ENCODE results near the gene PPY. TPM values are rescaled to one million over a fixed set of nuclear protein-coding genes. Genes with fewer than 3 reads are reported as not detected.
"Not testable (repeated sequence)": the region's sequence is repeated elsewhere in the genome, so short reads cannot be mapped to it uniquely, and the experiment has no call there.

Gene PPY
- total RNA-seq, 1 experiment from 2014 or later, result not detected

DNA sequence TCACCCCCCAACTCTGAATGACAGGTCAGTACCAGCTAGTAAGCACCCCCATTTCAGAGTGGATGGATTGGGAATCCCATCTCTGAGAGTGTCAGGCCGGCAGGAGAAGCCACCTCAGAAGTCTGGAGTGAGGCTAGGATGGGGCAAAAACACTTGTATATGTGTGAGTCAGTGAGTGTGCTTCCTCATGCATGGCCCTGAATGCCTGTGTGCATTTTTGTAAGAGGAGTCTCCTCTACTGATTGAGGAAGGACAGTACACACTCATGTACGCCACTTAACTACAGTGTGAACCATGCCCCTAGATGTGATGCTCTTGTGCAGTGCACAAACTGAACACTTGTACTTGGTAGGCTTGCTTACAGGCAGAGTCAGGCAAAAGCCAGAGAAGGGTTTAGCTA is 39.9 kb upstream of the PPY start:
- no peaks in the 10 kb centered on the region for H3K9me3 ChIP-seq (ENCODE audit: low read length)
- DNase-seq, result no peak
- H3K79me2 ChIP-seq (ENCODE audit: low read length), result no peaks in the 10 kb centered on the region
- H3K4me3 ChIP-seq (ENCODE audit: low read length), result no peak overlapping the region
- no peak overlapping the region for H3K9ac ChIP-seq (ENCODE audit: low read length)
- H2AFZ ChIP-seq (ENCODE audit: low read length), result no peak overlapping the region
- no peaks in the 10 kb centered on the region for H3K36me3 ChIP-seq (ENCODE audit: insufficient read depth, low read length)
- no peaks in the 10 kb centered on the region for H3K4me1 ChIP-seq (ENCODE audit: low read length)
- H3K27me3 ChIP-seq (ENCODE audit: low read length), result no peaks in the 10 kb centered on the region
- H4K20me1 ChIP-seq (ENCODE audit: insufficient read depth, low read depth, low read length), result no peaks in the 10 kb centered on the region; the same call in 1 of the 2 replicates
- H3K27ac ChIP-seq (ENCODE audit: low read length), result no peak overlapping the region
- no peak overlapping the region for H3K4me2 ChIP-seq (ENCODE audit: low read depth, low read length, poor library complexity, severe bottlenecking)
- H3K9me2 ChIP-seq (replicated peaks; ENCODE audit: insufficient read depth, low read length), result no peaks in the 10 kb centered on the region

DNA sequence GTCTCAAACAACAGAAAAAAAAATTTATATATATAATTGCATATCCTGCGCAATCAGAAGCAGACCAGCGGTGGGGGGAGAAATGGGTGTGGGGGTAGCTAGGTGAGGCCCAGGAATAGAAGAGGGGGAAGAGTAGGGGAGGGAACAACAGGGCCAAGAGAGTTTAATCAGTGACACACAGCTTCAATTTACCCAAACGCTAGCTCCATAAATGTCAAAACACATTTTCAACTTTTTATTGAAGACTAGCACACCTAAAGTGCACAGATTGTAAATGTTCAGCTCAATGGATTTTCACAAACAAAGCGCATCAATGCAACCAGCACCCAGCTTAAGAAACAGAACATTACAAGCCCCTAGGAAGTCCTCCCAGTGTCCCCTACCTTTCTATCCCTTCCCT is 37.4 kb upstream of the PPY start:
- no peak overlapping the region for H3K4me3 ChIP-seq (ENCODE audit: low read length)
- no peak overlapping the region for H3K27ac ChIP-seq (ENCODE audit: low read length)
- no peaks in the 10 kb centered on the region for H3K27me3 ChIP-seq (ENCODE audit: low read length)
- H4K20me1 ChIP-seq (ENCODE audit: insufficient read depth, low read depth, low read length), result no peaks in the 10 kb centered on the region
- H3K4me1 ChIP-seq (ENCODE audit: low read length), result no peaks in the 10 kb centered on the region
- no peak overlapping the region for H2AFZ ChIP-seq (ENCODE audit: low read length)
- no peaks in the 10 kb centered on the region for H3K9me2 ChIP-seq (replicated peaks; ENCODE audit: insufficient read depth, low read length)
- no peak overlapping the region for H3K4me2 ChIP-seq (ENCODE audit: low read depth, low read length, poor library complexity, severe bottlenecking)
- no peaks in the 10 kb centered on the region for H3K36me3 ChIP-seq (ENCODE audit: insufficient read depth, low read length)
- DNase-seq, result no peak
- no peaks in the 10 kb centered on the region for H3K9me3 ChIP-seq (ENCODE audit: low read length)
- H3K9ac ChIP-seq (ENCODE audit: low read length), result no peak overlapping the region
- H3K79me2 ChIP-seq (ENCODE audit: low read length), result no peaks in the 10 kb centered on the region

DNA sequence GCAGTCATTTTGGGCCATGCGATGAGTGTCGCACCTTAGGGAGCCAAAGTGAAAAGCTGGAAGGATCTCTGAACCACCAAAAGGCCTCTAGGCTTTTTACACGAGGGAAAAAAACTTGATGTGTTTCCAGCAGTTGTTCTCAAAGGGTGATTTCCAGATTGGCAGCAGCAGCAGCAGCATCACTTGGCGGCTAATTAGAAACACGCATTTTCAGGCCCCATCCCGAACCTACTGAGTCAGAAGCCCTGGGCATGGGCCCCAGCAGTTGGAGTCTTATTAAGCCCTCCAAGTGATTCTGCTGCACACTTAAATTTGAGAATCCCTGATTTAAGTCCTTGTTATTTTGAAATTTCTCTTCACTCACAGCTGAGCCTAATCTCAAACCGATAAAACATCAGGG is 36.7 kb upstream of the PPY start:
- no peak overlapping the region for H3K9ac ChIP-seq (ENCODE audit: low read length)
- H2AFZ ChIP-seq (ENCODE audit: low read length), result no peak overlapping the region
- H3K9me2 ChIP-seq (replicated peaks; ENCODE audit: insufficient read depth, low read length), result no peaks in the 10 kb centered on the region
- no peak overlapping the region for H3K4me3 ChIP-seq (ENCODE audit: low read length)
- H3K4me1 ChIP-seq (ENCODE audit: low read length), result no peaks in the 10 kb centered on the region
- DNase-seq, result no peak
- H3K4me2 ChIP-seq (ENCODE audit: low read depth, low read length, poor library complexity, severe bottlenecking), result no peak overlapping the region
- H4K20me1 ChIP-seq (ENCODE audit: insufficient read depth, low read depth, low read length), result no peaks in the 10 kb centered on the region
- H3K79me2 ChIP-seq (ENCODE audit: low read length), result no peaks in the 10 kb centered on the region
- H3K27me3 ChIP-seq (ENCODE audit: low read length), result no peaks in the 10 kb centered on the region
- H3K9me3 ChIP-seq (ENCODE audit: low read length), result no peaks in the 10 kb centered on the region
- no peaks in the 10 kb centered on the region for H3K36me3 ChIP-seq (ENCODE audit: insufficient read depth, low read length)
- no peak overlapping the region for H3K27ac ChIP-seq (ENCODE audit: low read length)

DNA sequence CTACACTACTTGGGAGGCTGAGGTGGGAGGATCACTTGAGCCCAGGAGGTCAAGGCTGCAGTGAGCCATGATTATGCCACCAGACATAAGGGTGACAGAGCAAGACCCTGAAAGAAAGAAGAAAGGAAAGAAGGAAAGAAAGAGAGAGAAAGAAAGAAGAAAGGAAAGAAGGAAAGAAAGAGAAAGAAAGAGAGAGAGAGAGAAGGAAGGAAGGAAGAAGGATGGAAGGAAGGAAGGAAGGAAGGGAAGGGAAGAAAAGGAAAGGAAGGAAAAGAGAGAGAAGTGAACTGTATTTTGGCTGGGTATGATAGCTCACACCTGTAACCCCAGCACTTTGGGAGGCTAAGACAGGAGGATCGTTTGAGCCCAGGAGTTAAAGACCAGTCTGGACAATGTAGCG is 35.8 kb upstream of the PPY start:
- H3K27ac ChIP-seq (ENCODE audit: low read length), result no peak overlapping the region
- H3K27me3 ChIP-seq (ENCODE audit: low read length), result no peaks in the 10 kb centered on the region
- no peak overlapping the region for H3K4me3 ChIP-seq (ENCODE audit: low read length)
- H3K9me3 ChIP-seq (ENCODE audit: low read length), result no peaks in the 10 kb centered on the region
- no peak overlapping the region for H2AFZ ChIP-seq (ENCODE audit: low read length)
- no peaks in the 10 kb centered on the region for H3K4me1 ChIP-seq (ENCODE audit: low read length)
- no peaks in the 10 kb centered on the region for H3K36me3 ChIP-seq (ENCODE audit: insufficient read depth, low read length)
- no peak for DNase-seq
- no peak overlapping the region for H3K9ac ChIP-seq (ENCODE audit: low read length)
- no peaks in the 10 kb centered on the region for H3K9me2 ChIP-seq (replicated peaks; ENCODE audit: insufficient read depth, low read length)
- no peak overlapping the region for H3K4me2 ChIP-seq (ENCODE audit: low read depth, low read length, poor library complexity, severe bottlenecking)
- no peaks in the 10 kb centered on the region for H4K20me1 ChIP-seq (ENCODE audit: insufficient read depth, low read depth, low read length)
- no peaks in the 10 kb centered on the region for H3K79me2 ChIP-seq (ENCODE audit: low read length)

DNA sequence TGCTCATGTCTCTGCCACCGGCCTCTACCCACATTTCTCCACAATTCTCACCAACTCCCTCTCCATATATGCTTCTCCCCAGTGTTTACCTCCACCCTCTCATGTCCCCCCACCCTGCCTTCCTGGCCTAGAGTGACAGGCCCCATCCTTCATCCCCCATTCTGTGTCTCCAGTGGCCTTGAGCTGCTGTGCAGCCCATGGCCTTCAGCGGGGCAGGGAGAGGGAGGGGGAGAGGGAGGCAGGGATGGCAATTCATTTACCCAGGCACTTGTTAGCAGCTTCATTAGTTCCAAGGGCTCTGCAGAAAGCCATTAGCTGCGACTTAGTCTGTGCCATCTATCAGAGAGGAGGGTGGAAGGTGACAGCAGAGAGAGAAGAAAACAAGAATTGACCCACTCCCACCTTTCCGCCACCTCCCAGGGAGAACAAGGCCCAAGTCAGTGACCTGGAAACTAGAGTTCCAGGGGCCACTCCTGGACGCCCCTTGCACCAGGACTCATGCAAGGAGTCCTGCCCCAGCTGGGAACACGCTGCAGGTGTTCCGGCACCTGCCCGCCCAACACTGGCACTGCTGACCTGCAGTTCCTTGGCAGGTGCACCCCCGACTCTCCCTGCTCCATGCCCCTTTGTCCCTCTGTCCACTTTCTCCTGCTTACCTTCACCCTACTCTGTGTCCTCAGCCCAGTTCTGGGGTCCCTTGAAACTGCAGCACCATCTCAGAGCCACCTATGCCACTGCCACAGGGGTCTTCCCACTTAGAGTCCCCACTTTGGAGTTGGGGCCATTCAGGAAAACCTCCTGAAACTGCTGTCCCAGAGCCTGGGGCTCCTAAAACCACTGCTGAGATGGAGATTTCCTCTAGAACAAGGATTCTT is 34.9 kb upstream of the PPY start:
- Histone ChIP-seq H3K9me3 (ENCODE audit: low read length) (no peaks in the 10 kb centered on the region), H3K4me3 (ENCODE audit: low read length) (no peak overlapping the region), H3K9ac (ENCODE audit: low read length) (no peak overlapping the region), H3K9me2 (replicated peaks; ENCODE audit: insufficient read depth, low read length) (no peaks in the 10 kb centered on the region), H3K79me2 (ENCODE audit: low read length) (no peaks in the 10 kb centered on the region), H3K4me2 (ENCODE audit: low read depth, low read length, poor library complexity, severe bottlenecking) (no peak overlapping the region), H3K27me3 (ENCODE audit: low read length) (no peaks in the 10 kb centered on the region), H3K36me3 (ENCODE audit: insufficient read depth, low read length) (no peaks in the 10 kb centered on the region), H2AFZ (ENCODE audit: low read length) (no peak overlapping the region), H3K4me1 (ENCODE audit: low read length) (no peaks in the 10 kb centered on the region), H3K27ac (ENCODE audit: low read length) (no peak overlapping the region), H4K20me1 (ENCODE audit: insufficient read depth, low read depth, low read length) (no peaks in the 10 kb centered on the region)
- no peak for DNase-seq

DNA sequence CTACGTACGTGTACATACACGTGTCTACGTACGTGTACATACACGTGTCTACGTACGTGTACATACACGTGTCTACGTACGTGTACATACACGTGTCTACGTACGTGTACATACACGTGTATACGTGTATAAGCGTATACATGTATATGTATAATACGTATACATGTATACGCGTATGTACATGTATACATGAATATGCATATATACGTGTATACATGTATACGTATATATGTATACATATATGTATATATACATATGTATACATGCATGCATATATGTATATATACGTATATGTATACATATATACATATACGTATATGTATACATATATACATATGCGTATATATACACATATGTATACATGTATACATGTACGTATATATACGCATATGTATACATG is 33.6 kb upstream of the PPY start:
- no peaks in the 10 kb centered on the region for H3K9me2 ChIP-seq (replicated peaks; ENCODE audit: insufficient read depth, low read length)
- no peak overlapping the region for H2AFZ ChIP-seq (ENCODE audit: low read length)
- no peak overlapping the region for H3K9ac ChIP-seq (ENCODE audit: low read length)
- no peak overlapping the region for H3K4me2 ChIP-seq (ENCODE audit: low read depth, low read length, poor library complexity, severe bottlenecking)
- no peak for DNase-seq
- no peaks in the 10 kb centered on the region for H3K27me3 ChIP-seq (ENCODE audit: low read length)
- H3K79me2 ChIP-seq (ENCODE audit: low read length), result no peaks in the 10 kb centered on the region
- no peaks in the 10 kb centered on the region for H4K20me1 ChIP-seq (ENCODE audit: insufficient read depth, low read depth, low read length)
- H3K4me3 ChIP-seq (ENCODE audit: low read length), result no peak overlapping the region
- H3K27ac ChIP-seq (ENCODE audit: low read length), result no peak overlapping the region
- H3K9me3 ChIP-seq (ENCODE audit: low read length), result no peaks in the 10 kb centered on the region
- no peaks in the 10 kb centered on the region for H3K36me3 ChIP-seq (ENCODE audit: insufficient read depth, low read length)
- no peaks in the 10 kb centered on the region for H3K4me1 ChIP-seq (ENCODE audit: low read length)

DNA sequence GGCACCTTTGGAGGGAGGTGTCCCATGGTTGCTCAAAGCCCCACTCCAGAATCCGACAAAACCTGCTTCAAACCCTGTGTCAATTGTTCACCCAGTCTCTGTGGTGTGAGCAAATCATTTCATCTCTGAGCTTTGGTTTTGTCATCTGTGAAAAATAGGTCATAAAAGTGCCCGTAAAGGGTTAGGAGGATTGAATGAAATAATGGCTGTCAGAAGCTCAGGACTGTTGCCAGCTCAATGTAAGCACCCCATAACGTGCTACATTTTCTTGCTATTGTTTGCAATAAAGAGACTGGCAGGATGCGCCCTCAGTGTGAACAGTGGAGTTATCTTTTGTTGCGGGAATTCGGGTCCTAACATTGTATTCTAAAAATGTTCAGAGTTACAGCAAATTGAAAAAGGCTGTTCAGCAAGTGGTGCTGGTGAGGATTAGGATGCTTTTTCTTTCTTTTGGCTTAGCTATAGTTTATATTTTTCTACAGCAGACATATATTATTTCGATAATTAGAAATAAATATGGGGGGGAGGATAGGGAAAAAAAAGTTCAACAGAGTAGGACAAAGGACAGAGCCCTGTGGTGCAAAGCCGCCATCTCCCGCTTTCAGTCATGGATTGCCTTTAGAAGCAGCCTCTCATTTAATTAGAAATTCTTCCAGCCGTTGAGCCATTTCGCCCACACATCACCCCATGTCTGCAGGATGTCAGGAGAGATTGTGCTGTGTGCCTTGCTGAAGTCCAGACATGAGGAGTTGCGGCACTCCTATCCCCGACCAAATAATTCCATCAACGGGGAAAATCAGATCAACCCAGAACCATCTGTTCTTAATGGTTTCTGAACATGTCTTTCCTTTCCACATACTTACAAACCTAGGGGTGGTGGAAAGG is 32.3 kb upstream of the PPY start:
- Histone ChIP-seq H3K4me2 (ENCODE audit: low read depth, low read length, poor library complexity, severe bottlenecking) (no peak overlapping the region), H3K4me3 (ENCODE audit: low read length) (no peak overlapping the region), H3K79me2 (ENCODE audit: low read length) (no peaks in the 10 kb centered on the region), H4K20me1 (ENCODE audit: insufficient read depth, low read depth, low read length) (no peaks in the 10 kb centered on the region), H3K36me3 (ENCODE audit: insufficient read depth, low read length) (no peaks in the 10 kb centered on the region), H3K4me1 (ENCODE audit: low read length) (no peaks in the 10 kb centered on the region), H3K9me2 (replicated peaks; ENCODE audit: insufficient read depth, low read length) (no peaks in the 10 kb centered on the region), H3K27ac (ENCODE audit: low read length) (no peak overlapping the region), H2AFZ (ENCODE audit: low read length) (no peak overlapping the region), H3K27me3 (ENCODE audit: low read length) (no peaks in the 10 kb centered on the region), H3K9ac (ENCODE audit: low read length) (no peak overlapping the region), H3K9me3 (ENCODE audit: low read length) (no peaks in the 10 kb centered on the region)
- no peak for DNase-seq

DNA sequence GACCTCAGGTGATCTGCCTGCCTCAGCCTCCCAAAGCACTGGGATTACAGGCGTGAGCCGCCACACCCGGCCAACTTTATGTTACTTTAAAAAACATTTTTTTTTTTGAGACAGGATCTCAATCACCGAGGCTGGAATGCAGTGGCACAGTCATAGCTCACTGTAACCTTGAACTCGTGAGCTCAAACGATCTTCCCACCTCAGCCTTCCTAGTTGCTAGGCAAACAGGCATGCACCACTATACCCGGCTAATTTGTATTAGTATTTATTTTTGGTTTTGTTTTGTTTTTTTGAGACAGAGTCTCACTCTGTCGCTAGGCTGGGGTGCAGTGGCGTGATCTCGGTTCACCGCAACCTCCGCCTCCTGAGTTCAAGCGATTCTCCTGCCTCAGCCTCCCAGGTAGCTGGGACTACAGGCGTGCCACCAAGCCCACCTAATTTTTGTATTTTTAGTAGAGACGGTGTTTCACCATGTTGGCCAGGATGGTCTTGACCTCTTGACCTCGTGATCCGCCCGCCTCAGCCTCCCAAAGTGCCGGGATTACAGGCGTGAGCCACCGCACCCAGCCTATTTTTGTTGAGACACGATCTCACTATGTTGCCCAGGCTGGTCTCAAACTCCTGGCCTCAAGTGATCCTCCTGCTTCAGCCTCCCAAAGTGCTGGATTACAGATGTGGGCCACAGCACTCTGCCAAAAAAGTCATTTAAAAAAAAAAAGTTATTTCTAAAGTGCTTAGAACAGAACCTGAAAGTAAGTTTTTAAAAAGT is 30.4 kb upstream of the PPY start:
- not testable (repeated sequence) for H3K4me2 ChIP-seq (ENCODE audit: low read depth, low read length, poor library complexity, severe bottlenecking); H3K9me2 ChIP-seq (replicated peaks; ENCODE audit: insufficient read depth, low read length); DNase-seq

More for the DNA sequence above, 30.4 kb upstream of the PPY start:
- H3K36me3 ChIP-seq (ENCODE audit: insufficient read depth, low read length); H3K27me3 ChIP-seq (ENCODE audit: low read length); H2AFZ ChIP-seq (ENCODE audit: low read length); H3K27ac ChIP-seq (ENCODE audit: low read length); H4K20me1 ChIP-seq (ENCODE audit: insufficient read depth, low read depth, low read length); H3K4me1 ChIP-seq (ENCODE audit: low read length); H3K9me3 ChIP-seq (ENCODE audit: low read length); H3K9ac ChIP-seq (ENCODE audit: low read length); H3K79me2 ChIP-seq (ENCODE audit: low read length); H3K4me3 ChIP-seq (ENCODE audit: low read length): not testable (repeated sequence)

Data from Karpas-422 (cell line).